ENCODE results near the gene ABCA7. TPM values are rescaled to one million over a fixed set of nuclear protein-coding genes. Genes with fewer than 3 reads are reported as not detected.
A peak's percentile ranks its signal among the peaks of the same experiment; 100 is the strongest.

The ABCA7 gene
- total and polyA plus RNA-seq, 2 of the 13 experiments (the other 11 are each of a cell fraction or from before 2014, with no cell fraction given), result 4.4 to 32.4 TPM

DNA sequence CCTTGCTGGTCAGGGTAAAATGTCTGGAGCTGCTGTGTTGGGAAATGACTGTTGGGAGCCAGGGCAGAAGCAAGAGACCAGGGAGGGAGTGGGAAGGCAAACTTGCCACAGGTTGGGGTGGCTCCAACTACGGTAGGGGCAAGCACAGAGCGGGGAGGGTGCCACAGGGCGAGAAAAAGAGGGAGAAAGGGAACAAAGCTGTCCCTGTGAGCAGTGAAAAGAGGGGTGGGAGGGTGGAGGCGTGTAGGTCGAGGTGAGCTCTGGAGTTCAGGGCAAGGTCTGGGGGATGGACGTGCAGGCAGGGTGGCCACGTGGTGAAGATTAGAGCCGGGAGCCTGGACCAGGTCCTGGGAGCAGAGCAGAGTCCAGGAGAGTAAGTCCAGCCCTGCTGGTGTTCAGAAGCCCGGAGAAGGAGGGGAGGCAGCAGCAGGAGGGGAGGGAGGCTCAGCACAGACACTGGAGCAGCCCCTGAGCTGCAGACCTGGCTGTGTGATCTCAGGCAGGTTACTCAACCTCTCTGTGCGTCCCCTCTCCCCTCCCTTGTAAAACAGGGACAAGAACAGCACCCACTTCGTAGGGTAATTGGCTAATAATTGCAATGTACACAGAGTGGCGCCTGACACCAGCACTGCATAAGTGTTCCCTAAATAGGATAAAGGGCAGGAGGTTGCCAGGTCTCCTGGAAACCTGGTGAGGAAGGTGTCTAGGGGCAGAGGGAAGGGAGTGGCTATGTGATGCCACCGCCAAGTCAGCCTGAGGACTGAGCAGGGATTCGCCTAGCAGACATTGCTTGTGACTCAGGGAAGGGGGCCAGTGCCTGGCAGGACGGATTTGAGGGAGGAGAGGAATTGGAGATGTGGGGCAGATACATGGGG, 58.5 kb downstream of the ABCA7 start (continued):
- TF ChIP-seq, protein P1, sequence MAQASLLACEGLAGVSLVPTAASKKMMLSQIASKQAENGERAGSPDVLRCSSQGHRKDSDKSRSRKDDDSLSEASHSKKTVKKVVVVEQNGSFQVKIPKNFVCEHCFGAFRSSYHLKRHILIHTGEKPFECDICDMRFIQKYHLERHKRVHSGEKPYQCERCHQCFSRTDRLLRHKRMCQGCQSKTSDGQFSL (CRISPR knock-in tag; IDR thresholded peaks at IDR 0.05), result no peak
- TF ChIP-seq, protein P2, sequence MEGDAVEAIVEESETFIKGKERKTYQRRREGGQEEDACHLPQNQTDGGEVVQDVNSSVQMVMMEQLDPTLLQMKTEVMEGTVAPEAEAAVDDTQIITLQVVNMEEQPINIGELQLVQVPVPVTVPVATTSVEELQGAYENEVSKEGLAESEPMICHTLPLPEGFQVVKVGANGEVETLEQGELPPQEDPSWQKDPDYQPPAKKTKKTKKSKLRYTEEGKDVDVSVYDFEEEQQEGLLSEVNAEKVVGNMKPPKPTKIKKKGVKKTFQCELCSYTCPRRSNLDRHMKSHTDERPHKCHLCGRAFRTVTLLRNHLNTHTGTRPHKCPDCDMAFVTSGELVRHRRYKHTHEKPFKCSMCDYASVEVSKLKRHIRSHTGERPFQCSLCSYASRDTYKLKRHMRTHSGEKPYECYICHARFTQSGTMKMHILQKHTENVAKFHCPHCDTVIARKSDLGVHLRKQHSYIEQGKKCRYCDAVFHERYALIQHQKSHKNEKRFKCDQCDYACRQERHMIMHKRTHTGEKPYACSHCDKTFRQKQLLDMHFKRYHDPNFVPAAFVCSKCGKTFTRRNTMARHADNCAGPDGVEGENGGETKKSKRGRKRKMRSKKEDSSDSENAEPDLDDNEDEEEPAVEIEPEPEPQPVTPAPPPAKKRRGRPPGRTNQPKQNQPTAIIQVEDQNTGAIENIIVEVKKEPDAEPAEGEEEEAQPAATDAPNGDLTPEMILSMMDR (CRISPR knock-in tag; IDR thresholded peaks at IDR 0.05), result no peak; the same call in 1 of the 2 replicates
- peak; percentile 56; the same call in 1 of the 2 replicates for TF ChIP-seq PAWR (CRISPR knock-in tag; IDR thresholded peaks at IDR 0.05; ENCODE audit: borderline replicate concordance)
- no peak for TF ChIP-seq ZNF354B (CRISPR knock-in tag; IDR thresholded peaks at IDR 0.05)
- TF ChIP-seq PHF20 (CRISPR knock-in tag; IDR thresholded peaks at IDR 0.05), result no peak; the same call in 1 of the 2 replicates
- no peak for TF ChIP-seq FLYWCH1 (CRISPR knock-in tag; IDR thresholded peaks at IDR 0.05)
- peak; percentile 63; the same call in 1 of the 2 replicates for TF ChIP-seq ZNF343 (CRISPR knock-in tag; IDR thresholded peaks at IDR 0.05)
- TF ChIP-seq ZNF552 (CRISPR knock-in tag; IDR thresholded peaks at IDR 0.05; ENCODE audit: borderline replicate concordance), result 0 out of 2 replicates have a peak, but pooled peaks have one; percentile 44
- TF ChIP-seq, protein P3, sequence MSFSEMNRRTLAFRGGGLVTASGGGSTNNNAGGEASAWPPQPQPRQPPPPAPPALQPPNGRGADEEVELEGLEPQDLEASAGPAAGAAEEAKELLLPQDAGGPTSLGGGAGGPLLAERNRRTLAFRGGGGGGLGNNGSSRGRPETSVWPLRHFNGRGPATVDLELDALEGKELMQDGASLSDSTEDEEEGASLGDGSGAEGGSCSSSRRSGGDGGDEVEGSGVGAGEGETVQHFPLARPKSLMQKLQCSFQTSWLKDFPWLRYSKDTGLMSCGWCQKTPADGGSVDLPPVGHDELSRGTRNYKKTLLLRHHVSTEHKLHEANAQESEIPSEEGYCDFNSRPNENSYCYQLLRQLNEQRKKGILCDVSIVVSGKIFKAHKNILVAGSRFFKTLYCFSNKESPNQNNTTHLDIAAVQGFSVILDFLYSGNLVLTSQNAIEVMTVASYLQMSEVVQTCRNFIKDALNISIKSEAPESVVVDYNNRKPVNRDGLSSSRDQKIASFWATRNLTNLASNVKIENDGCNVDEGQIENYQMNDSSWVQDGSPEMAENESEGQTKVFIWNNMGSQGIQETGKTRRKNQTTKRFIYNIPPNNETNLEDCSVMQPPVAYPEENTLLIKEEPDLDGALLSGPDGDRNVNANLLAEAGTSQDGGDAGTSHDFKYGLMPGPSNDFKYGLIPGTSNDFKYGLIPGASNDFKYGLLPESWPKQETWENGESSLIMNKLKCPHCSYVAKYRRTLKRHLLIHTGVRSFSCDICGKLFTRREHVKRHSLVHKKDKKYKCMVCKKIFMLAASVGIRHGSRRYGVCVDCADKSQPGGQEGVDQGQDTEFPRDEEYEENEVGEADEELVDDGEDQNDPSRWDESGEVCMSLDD (CRISPR knock-in tag; IDR thresholded peaks at IDR 0.05; ENCODE audit: borderline replicate concordance), result no peak
- no peak for TF ChIP-seq ZNF17 (CRISPR knock-in tag; IDR thresholded peaks at IDR 0.05)
- TF ChIP-seq ZNF275 (CRISPR knock-in tag; IDR thresholded peaks at IDR 0.05; ENCODE audit: borderline replicate concordance), result peak; percentile 24; the same call in 1 of the 2 replicates
- no peak for TF ChIP-seq ZBTB46 (CRISPR knock-in tag; IDR thresholded peaks at IDR 0.05; ENCODE audit: borderline replicate concordance)
- TF ChIP-seq NCOA1 (CRISPR knock-in tag; IDR thresholded peaks at IDR 0.05), result peak; percentile 88; the same call in 1 of the 2 replicates
- no peak for TF ChIP-seq DNMT1 (CRISPR knock-in tag; IDR thresholded peaks at IDR 0.05)
- TF ChIP-seq SNRNP70 (IDR thresholded peaks at IDR 0.05; ENCODE audit: low read depth, low read length), result no peak
- no peak for TF ChIP-seq STAT5B (CRISPR knock-in tag; IDR thresholded peaks at IDR 0.05)
- no peak for TF ChIP-seq ZSCAN12 (CRISPR knock-in tag; IDR thresholded peaks at IDR 0.05)
- no peak for TF ChIP-seq MTF1 (CRISPR knock-in tag; IDR thresholded peaks at IDR 0.05)
- no peak for TF ChIP-seq PHF8 (CRISPR knock-in tag; IDR thresholded peaks at IDR 0.05)
- peak; percentile 92 for TF ChIP-seq ZFP36 (IDR thresholded peaks at IDR 0.05; ENCODE audit: borderline replicate concordance, low read depth, low read length, partially characterized antibody)
- no peak for TF ChIP-seq RARG (CRISPR knock-in tag; IDR thresholded peaks at IDR 0.05; ENCODE audit: low read depth)
- no peak for TF ChIP-seq ZNF20 (CRISPR knock-in tag; IDR thresholded peaks at IDR 0.05)

Data from HepG2 (cell line).